SK-N-SH treated with all-trans-retinoic acid at 6 μM for 48 hours (cell line): ENCODE data around the gene VWA5B1.

ENCODE experiments used
- PATZ1 ChIP-seq: fragments of 250-450 bp; sonication (Bioruptor Pico); IDR thresholded peaks from 2 replicates; pipeline ENCODE4 v1.8.0; 2020; ENCODE audit warnings: mild to moderate bottlenecking, moderate library complexity, borderline replicate concordance
- TSHZ2 ChIP-seq: fragments of 250-450 bp; sonication (Bioruptor Pico); IDR thresholded peaks from 2 replicates; pipeline ENCODE4 v1.5.0; 2020; ENCODE audit warnings: mild to moderate bottlenecking, moderate library complexity
- ZFP30 ChIP-seq: fragments of 450-650 bp; formaldehyde crosslinking; IDR thresholded peaks from 2 replicates; pipeline ENCODE4 v1.5.0; 2022; ENCODE audit warnings: mild to moderate bottlenecking, moderate library complexity

GRCh38 chr1:20347699-20348098 is 57.0 kb downstream of the VWA5B1 start:
- no peak for TF ChIP-seq PATZ1 (CRISPR knock-in tag)
- no peak for TF ChIP-seq ZFP30
- no peak for TF ChIP-seq TSHZ2 (CRISPR knock-in tag)
